OCI-LY3 (cell line): ENCODE measurements around the gene MYDGF.

Experiments
- CTCF ChIP-seq: fragments of 200-600, 300-600 bp; sonication (generic); IDR thresholded peaks from 2 replicates; pipeline ENCODE4 v1.5.1; 2014; ENCODE audit warnings: antibody characterized with exemption, low read length, low read depth
- EZH2phosphoT487 ChIP-seq: fragments of 200-600 bp; shearing (Covaris generic); IDR thresholded peaks from 2 replicates; pipeline ENCODE4 v1.6.1; 2018; ENCODE audit warnings: antibody characterized with exemption, mixed run types, low read depth

GRCh38 chr19:4624733-4625362, 45.3 kb downstream of the MYDGF start:
- TF ChIP-seq CTCF, result peak; percentile 72
- TF ChIP-seq EZH2phosphoT487, result no peak
